GM12873 (cell line): ENCODE data around the gene DNAH5.

Source experiments
- CTCF ChIP-seq: IDR thresholded peaks from 2 replicates; pipeline ENCODE4 v1.5.1; 2012; ENCODE audit warnings: low read depth, mild to moderate bottlenecking, moderate library complexity, low read length, control low read depth; ENCODE audit not compliant: insufficient read depth; ENCODE audit errors: missing control alignments

DNAH5 gene

GRCh38 chr5:13674391-13674790 lies 270.1 kb downstream of the DNAH5 start:
- no peak for TF ChIP-seq CTCF

DNA sequence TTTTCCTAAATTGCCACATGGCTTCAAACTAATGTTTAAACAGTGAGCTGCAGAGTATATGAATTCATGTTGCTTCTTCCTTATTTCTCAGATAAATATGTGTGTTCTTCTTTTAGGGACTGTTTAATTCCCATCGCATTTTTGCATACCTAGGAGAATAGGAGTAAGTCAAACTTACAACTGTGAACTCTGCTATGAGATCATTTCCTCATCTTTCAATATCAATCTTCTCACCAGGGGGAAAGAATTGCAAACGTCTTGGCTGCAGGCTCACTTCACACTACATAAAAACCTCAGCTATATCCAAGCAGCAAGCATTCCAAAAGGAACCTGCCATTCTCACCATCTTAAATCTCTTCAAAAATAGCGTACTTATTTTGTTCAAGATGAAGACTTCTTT lies 271.0 kb downstream of the DNAH5 start:
- no peak for TF ChIP-seq CTCF

- TF ChIP-seq CTCF, result no peak
These were observed 280.1 kb downstream of the DNAH5 start for GRCh38 chr5:13664377-13664776.

DNA sequence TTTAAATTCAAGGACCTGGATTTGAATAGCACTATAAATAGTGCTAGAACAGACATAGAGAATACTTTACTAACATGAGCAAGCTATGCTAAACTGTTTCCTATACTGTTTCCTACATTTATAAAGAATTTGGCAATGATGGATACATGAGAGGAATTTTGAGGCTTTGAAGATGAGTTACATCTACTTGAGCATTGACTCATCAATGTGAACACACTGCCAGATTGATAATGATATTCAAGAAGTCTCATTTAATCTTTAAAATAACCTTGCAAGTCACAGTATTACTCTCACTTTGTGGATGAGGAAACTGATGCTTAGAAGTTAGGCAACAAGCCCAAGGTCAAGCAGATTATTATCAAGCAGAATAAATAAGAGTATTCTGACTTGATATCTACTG lies 281.9 kb downstream of the DNAH5 start:
- no peak for TF ChIP-seq CTCF

GRCh38 chr5:13661272-13661671 lies 283.2 kb downstream of the DNAH5 start:
- no peak for TF ChIP-seq CTCF

- TF ChIP-seq CTCF, result no peak
These were observed 284.4 kb downstream of the DNAH5 start for GRCh38 chr5:13660072-13660471.

DNA sequence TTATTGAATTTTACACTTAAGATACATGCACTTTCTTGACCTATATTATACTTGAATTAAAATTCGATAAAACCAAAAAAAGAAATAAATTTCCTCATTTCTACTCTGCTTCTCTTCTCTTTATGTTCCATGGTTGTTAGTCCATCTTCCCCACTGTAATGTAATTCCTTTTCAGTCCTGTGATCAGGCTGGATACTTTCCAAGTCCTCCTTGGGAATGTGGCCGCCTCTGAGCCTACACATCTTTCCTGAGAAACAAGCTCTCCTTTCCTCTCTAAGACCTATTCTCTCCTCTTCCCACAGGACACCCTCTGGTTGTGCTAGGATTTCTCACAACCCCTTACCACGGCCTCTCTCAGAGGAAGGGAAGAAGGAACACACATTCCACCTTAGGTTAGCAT lies 285.1 kb downstream of the DNAH5 start:
- no peak for TF ChIP-seq CTCF
